DMS79 treated with DMSO at 0.1 percent for 48 hours (cell line): ENCODE data around the gene CCNJL.
"Not testable (repeated sequence)": the region's sequence is repeated elsewhere in the genome, so short reads cannot be mapped to it uniquely, and the experiment has no call there.

Experiments used
- DNase-seq: peaks from one replicate; lab custom pipeline; 2025; lab: John Stamatoyannopoulos, UW

CCNJL gene

DNA sequence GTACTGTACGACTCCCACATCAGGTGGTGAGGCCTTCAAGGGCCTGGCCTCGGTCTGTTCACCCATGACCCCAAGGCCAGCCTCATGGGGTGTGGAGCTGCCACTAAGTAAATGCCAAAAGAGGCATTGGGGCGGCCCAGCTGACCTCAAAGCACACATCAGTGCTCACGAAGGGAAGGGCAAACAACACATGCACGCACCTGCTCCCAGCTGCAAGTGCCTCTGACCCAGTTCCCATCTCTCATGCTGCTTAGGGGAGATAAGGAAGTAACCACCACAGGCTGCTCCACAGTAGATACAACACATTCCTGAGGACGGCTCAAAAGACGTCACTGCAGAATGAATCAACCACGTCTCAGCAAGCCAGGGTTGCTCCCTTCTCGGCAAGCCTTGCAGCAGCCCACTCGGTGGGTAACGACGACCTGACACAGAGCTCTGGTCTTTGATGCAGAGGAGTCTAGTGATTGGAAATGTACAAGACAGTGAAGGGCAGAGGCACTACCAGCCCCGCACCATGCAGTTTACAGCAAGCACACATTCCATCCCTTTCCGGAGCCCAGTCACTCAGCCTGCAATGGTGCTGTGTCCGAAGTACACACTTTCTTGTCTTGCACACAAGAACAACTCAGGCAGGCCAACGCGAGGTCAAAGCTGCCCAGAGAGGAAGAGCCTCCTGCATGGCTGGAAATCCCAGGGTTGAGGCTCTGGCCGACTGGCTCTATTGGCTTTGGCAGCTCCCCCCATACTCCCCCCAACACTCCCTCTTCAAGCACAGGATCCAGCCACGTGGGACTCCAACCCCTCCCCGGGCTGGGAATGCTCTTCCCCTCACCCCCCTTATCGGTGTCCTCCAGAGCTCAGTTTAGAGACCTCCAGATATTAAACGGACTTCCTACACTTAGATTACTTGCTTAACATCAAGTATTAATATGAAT is 51.2 kb downstream of the CCNJL start:
- DNase-seq, result no peak

DNA sequence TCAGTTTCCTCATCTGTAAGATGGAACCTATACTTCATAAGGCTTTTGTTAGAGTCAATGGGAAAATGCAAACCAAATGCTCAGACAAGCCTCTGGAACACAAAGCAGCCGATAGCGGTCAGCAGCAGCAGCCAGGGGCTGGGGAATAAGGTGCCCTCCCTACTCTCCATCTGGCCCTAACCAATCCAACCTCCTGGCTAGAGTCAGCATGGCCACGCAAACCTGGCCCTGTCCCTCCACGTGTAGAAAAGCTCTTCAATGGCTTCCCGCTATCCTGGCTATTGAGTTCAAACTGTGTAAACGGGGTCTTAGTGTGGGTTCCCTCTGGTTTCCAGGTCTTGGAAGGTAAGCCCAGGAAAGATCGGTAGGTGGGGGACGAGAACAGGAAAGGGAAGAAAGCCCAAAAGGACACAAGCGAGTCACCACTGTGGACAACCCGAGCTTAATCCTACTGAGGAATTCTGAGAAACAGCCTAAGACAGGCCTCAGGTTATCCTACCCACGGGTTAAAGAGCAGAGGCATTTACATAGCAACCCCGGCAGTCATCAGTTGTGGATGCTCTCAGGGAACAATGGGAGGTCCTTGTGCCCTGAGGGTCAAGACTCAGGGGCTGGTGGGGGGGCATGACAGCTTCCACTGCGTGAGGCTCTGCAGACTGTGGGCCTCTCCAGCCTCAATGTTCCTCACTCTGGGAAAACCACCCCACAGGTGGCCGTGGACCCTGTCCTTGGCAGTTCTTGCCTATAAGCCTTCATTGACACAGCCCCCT is 52.2 kb downstream of the CCNJL start:
- no peak for DNase-seq

DNA sequence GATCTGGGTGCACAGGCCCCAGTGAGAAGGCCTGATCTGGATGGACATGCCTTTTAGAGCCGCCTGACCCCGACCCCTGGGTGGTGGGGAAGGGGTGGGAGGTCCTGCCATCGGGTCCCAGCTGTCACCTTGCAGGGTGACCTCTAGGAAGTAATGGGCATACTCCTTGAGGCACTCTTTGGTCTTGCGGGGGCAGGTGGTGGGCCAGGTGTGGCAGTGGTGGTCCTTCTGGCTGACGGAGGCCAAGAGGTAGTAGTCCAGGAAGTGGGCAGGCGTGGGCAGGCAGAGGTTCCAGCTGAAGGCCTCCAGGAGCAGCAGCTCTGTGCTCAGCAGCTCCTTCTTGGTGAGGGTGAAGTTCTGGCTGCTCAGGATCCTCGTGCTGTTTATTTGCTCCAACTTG is 53.0 kb downstream of the CCNJL start:
- DNase-seq, result no peak

DNA sequence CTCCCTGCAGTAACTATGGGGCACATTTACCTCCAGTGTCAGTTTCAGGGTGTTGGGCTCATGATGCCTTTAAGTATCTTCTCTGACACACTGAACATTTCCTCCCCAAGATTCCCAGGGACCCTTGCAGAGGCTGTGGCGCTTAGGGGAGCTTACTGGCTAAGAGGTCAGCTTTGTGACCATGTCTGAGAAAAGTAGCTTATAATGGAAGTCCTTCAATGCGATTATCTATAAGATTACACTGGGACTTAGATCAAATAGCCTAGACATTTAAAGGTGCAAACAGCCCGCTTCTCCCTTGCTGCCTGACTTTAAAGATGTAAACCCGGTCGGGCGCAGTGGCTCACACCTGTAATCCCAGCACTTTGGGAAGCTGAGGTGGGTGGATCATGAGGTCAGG is 57.7 kb downstream of the CCNJL start:
- DNase-seq, result no peak

DNA sequence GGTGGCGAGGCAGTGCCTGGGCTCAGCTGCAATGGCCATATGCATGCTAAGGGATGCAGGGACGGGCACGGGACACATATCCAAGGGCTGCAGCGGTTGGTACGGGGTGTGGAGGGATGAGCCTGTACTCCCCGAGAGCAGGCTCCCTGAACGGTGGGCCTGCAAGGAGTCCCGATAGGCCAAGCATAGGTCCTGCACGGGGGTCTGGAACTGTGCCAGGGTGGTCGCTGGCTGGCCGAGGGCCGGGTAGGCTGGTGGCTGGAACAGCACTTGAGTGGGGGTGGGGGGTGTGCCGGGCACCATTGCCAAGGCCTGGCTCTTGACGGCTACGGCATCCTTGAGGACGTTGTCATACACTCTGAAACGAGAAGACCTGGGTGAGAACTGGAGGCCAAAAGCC is 58.9 kb downstream of the CCNJL start:
- DNase-seq, result no peak

DNA sequence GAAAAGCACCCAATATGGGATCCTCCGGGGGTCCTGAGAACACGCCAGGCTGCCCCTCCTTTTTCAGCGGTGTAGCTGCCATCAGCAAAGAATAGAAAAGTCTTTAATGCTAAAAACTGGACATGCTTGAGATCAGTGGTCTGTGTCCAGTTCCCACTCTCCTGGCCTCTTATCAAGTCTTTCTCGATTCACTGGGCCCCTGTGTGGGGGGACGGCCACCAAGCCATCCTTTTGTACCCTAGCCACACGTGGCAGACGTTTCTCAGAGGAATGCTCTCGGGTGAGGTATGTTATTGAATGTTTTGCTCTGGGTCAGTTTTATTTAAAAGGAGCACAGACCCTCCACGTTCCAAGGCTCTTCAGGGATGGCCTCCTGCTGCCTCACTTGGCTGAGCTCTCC is 59.4 kb downstream of the CCNJL start:
- no peak for DNase-seq

DNA sequence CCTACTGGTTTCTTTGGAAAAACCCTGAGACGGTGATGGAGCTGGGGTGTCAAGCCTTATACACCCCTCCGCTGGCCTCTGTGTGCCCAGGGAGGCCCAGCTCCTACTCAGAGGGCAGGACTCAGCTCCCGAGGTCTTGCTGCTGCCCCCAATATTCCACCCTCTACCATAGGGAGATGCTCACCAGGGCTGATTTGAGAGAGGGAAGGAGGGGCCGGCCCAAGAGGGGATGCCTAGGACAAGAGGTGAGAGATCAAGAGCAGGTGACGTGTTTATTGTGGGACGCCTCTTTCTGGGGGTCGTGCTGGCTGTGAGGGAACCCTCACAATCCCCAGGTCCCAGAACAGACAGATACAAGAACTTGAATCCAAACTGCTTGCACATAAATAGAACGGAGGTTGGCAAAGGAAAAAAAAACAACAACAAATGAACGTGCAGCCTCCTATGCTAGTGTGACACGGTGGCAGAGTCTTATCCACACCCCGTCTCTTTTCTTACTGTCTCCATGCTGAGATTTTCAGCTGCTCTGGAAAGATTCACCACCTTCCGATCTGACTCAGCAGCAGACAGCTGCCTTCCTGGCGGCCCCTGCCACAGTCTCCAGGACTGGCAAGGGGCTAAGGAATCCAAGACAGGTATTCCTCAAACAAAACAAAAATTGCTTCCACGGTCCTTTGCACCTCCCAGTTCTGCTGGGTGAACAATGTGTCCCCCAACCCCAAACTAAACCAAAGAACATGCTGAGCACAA is 60.8 kb downstream of the CCNJL start:
- no peak for DNase-seq

DNA sequence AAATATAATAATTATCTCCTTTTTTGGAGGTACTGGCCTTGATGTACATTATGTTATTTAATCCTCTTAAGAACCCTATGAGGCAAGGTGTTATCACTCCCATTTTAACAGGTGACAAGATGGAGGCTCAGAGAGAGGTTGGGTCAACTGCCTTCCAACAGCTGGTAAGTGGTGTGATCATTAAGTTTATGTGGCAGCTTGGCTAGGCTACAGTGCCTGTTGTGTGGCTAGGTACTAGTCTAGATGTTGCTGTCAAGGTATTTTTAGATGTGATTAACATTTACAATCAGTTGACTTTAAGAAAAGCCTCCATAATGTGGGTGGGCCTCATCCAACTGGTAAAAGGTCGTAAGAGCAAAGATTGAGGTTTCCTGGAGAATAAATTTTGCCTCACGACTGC is 61.5 kb downstream of the CCNJL start:
- no peak for DNase-seq

DNA sequence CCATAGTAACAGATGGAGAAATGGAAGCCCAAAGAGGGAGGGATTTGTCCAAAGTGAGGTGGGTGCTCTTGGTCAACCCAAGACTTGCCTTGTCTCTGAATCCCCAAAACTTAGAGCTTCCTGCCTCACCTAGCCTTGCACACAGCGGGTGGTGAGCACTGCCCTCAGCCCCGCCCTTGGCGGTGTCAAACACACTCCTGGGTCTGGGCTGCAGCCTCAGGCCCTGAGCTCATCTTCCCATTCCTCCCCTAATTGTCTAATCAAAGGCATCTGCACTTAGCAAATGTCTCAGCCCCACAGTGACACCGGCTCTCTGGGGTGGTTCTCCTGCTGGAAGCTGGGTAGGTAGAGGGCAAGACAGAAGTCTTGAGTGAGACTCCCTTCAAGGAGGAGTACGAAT is 62.1 kb downstream of the CCNJL start:
- no peak for DNase-seq

DNA sequence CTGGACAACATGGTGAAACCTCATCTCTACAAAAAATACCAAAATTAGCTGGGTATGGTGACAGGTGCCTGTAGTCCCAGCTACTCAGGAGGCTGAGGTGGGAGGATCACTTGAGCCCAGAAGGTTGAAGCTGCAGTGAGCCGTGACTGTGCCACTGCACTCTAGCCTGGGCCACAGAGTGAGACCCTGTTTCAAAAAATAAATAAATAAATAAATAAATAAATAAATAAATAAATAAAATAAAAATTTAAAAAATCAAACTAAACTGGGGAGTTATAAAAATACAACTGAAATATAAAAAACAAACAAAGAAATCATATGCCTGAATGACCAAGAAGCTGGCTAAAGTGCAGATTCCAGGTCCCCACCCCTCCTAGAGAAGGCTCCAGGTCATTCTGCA is 62.8 kb downstream of the CCNJL start:
- not testable (repeated sequence) for DNase-seq

DNA sequence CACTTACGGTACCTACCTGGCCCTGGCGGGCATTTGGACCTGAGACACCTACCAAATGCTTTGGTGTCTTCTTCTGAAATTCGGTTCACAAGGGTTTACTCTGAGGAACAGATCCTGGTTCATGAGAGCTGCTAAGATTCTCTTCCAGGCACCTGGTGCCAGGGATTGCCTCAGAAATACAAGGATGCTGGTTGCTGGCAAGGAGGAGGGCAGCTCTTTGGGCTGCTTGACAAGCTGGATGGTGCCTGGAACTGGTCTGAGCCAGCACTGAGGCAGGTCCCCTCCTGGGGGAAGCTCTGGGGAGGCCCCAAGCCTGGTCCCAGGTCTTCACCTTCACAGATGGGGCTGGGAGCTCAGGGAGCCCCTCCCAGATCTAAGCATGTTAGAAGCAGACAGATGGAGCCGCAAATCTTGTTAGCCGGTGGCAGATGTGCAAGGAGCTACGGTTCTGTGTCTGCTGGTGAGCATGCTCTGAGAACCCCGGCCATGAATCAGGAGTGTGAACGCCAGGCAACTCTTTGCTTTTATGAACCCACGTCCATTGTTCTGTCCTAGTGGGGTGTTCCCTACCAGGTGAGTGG is 66.8 kb downstream of the CCNJL start:
- no peak for DNase-seq

DNA sequence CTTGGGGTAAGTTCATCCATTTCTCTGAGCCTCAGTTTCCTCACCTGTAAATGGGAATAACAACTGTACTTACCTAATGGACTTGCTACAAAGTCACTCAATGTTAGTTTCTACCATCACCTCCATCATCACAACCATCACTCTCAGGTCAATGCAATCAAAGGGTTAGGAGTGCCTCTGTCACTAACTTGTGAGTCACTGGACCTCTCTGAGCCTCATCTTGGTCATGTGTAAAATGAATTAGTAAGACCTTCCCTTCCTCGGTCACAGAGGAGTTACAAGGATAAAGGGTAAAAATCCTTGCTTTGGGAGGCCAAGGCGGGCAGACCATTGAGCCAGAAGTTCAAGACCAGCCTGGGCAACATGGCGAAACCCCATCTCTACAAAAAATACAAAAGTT is 70.2 kb downstream of the CCNJL start:
- no peak for DNase-seq

DNA sequence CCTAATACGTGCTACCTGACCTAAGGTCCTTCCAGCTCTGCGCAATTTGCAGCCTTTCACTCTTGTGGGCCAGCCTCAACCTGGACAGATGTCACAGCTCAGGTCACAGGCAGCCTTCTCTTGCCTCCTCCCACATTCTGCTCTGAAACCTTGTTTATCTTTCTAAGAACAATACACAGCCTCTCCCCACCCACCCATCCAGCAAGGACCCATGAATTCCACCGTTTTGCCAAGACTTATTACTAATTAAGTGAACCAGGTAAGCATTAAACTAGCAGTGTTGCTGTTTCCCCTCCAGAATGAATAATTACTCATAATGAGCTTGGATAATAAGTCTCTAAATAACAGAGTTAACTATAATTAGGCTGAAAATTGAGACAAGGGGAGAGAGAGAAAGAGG is 72.0 kb downstream of the CCNJL start:
- no peak for DNase-seq

DNA sequence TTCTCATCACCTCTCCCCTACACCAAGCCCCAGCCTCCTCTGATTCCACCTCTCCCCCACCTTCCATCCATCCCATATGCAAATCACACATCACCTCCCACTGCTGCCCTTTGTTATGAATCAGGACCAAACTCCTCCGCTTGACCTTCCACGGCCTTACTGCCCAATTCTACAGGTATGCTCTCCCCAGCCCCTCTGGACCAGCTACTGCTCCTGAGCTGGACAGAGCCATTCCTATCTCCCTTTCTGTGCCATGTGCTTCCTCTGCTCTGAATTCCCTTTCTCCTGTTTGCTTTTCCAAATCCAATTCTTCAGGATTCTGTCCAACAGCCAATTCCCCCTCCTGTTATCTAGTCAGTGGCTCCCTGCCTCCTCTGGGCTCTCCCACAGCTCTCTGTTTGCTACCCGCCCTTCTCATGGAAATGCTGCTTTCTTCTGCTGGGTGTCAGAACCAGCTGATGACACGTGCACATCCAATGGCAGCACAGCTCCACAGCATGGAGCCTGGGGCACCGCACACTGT is 74.7 kb downstream of the CCNJL start:
- DNase-seq, result no peak

DNA sequence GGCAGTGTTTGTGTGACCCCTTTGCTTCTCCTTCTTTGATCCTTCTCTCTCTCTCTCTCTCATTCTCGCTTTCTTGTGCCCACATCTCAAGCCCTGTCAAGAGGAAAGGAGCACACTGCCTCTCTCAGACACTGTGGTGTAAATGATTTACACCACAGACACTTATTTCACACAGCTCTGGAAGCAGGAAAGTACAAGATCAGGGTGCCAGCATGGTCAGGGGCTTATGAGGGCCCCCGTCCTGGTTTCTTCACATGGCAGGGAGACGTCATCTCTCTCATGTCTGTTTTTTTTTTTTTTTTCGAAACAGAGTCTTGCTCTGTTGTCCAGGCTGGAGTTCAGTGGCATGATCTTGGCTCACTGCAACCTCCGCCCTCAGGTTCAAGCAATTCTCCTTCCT is 76.6 kb downstream of the CCNJL start:
- DNase-seq, result no peak

DNA sequence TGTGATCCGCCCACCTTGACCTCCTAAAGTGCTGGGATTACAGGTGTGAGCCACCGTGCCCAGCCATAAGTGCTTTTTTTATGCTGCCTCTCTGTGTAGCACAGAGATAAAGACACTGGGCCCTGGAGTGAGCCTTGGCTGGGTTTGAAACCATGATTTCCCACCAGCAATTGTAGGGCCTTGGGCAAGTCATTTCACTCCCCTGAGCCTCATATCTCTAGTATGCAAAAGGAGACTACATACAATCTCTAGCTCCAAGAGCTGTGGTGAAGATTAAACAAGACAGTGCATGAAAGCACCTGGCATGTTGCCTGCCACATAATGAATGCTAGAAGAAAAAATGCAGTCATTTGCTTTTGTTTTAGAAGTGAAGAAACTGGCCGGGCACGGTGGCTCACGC is 79.1 kb downstream of the CCNJL start:
- DNase-seq, result no peak

DNA sequence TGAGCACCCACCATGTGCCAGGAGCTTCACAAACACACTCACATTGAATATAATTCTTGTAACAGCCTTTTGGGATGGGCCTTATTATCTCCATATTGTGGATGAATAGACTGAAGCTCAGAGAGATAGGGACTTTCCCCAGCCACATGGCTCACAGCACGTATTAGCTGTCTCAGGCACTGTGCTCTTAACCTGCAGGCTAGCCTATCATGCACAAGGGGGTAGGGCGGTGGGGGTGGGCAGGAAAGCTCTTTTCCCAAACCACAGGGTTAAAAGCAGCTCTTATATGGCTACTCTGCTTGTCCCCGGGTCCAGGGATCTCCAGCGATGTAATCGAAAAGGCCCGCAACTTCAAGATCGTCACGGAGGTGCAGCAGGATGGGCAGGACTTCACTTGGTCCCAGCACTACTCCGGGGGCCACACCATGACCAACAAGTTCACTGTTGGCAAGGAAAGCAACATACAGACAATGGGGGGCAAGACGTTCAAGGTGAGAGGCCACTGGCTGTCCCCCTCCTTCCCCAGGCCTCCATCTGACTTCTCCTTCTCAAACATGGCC is 80.5 kb downstream of the CCNJL start:
- no peak for DNase-seq

DNA sequence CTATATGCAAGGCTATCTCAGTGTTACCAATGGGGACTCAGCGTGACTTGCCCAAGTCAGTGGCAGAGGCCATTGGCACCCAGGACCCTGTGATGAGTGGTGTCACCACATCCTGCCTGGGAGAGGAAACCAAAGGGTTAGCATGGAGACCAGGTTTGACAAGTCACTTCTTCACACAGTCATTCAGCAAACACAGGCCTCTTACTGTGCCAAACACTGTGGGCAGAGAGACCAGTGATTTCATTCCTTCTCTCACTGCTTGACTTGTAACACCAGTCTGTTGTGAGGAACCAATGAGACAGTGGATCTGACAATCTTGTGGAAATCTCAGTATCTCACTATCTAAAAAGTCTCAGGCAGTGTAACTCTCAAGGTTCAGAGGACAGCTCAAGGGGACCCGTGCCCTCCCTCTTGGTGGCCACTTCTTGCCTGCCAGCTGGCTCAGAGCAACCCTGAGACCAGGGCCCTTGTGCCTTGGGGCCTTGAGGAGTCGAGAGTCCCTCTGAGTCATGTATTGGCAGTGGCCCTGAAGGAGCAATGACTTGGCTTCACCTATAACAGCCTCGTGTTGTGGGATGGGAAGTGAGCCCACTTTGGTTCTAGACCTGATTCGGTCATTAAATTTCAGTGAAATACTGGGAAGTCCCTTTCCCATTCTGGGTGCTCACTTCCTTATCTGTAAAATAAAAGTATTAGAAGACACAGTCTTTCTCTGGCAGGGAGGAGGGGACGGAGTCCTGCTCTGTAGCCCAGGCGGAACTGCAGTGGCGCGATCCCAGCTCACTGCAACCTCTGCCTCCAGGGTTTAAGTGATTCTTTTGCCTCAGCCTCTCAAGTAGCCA is 81.5 kb downstream of the CCNJL start:
- DNase-seq, result no peak

DNA sequence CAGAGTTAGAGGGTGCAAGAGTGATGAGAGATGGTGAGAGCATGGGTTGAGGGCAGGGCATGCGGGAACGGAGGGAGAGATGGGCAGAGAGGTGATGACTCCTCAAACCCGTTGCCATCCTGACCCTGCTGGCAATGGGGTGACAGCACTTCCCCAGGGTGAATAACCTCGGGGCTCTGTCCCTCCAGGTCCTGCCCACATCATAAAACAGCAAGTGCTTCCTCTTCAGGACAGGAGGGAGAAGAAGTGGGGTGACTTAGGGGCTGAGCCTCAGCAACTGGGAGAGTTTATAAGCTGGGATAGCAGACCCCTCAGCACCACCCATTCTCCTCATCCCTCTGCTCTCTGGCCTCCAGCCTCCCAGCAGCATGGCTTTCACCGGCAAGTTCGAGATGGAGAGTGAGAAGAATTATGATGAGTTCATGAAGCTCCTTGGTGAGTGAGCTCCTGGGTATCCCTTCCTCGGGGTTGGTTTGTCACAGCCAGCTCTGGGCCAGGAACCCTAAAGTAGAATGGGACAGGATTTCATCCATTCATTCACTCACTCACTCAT is 83.1 kb downstream of the CCNJL start, which contains the start of gene FABP6:
FABP6 (plus strand) TSS at position 317 of the 553 bp plus-strand sequence; CDS start at position 369, 52 bp downstream.
- DNase-seq, result no peak

DNA sequence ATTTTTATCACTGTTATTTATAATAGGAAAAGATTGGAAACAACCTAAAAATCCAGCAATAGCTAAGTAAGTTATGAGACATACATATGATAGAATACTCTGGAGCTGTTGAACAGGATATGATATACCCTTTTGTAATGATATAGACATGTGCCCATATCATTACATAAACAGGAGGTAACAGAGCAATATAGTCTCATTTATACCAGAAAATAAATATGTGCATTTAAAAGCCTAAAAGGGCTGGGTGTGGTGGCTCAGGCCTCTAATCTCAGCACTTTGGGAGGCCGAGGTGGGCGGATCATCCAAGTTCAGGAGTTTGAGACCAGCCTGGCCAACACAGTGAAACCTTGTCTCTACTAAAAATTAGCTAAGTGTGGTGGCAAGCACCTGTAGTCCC is 85.4 kb downstream of the CCNJL start:
- no peak for DNase-seq
